IMR-90 (cell line): ENCODE data around the gene POLD1.

Source experiments
- BHLHE40 ChIP-seq: fragments of 150-350 bp; IDR thresholded peaks from 2 replicates; pipeline ENCODE4 v1.6.1; 2016; ENCODE audit warnings: mild to moderate bottlenecking, low read depth, low read length
- CEBPB ChIP-seq: IDR thresholded peaks from 2 replicates; pipeline ENCODE4 v1.6.1; 2012; ENCODE audit warnings: low read depth, low read length, improper control_type of control experiment
- ELK1 ChIP-seq: fragments of 150-350 bp; IDR thresholded peaks from 2 replicates; pipeline ENCODE4 v1.6.1; 2016; ENCODE audit warnings: low read depth, mild to moderate bottlenecking, low read length, moderate library complexity, borderline replicate concordance
- FOS ChIP-seq: fragments of 150-350 bp; IDR thresholded peaks from 2 replicates; pipeline ENCODE4 v1.6.1; 2016; ENCODE audit warnings: low read depth, low read length
- MAFK ChIP-seq: IDR thresholded peaks from 2 replicates; pipeline ENCODE4 v1.6.1; 2012; ENCODE audit warnings: low read depth, low read length, improper control_type of control experiment
- MAZ ChIP-seq: IDR thresholded peaks from 2 replicates; pipeline ENCODE4 v1.6.1; 2012; ENCODE audit warnings: low read depth, mild to moderate bottlenecking, low read length, improper control_type of control experiment, moderate library complexity, borderline replicate concordance
- MXI1 ChIP-seq: IDR thresholded peaks from 2 replicates; pipeline ENCODE4 v1.6.1; 2012; ENCODE audit warnings: low read depth, mild to moderate bottlenecking, low read length, moderate library complexity, borderline replicate concordance
- NFE2L2 ChIP-seq: fragments of 150-350 bp; IDR thresholded peaks from 2 replicates; pipeline ENCODE4 v1.6.1; 2016; ENCODE audit warnings: low read depth, mild to moderate bottlenecking, low read length
- POLR2A ChIP-seq: IDR thresholded peaks from 2 replicates; pipeline ENCODE4 v1.6.1; 2012; ENCODE audit warnings: mild to moderate bottlenecking, low read depth, low read length
- RAD21 ChIP-seq: IDR thresholded peaks from 2 replicates; pipeline ENCODE4 v1.6.1; 2012; ENCODE audit warnings: low read length, improper control_type of control experiment
- RFX5 ChIP-seq: IDR thresholded peaks from 2 replicates; pipeline ENCODE4 v1.8.0; 2012; ENCODE audit warnings: low read depth, mild to moderate bottlenecking, low read length, moderate library complexity
- TF ChIP-seq, protein P1 (sequence below): fragments of 150-350 bp; IDR thresholded peaks from 2 replicates; pipeline ENCODE4 v1.6.1; 2017; ENCODE audit warnings: mild to moderate bottlenecking, antibody characterized with exemption, low read length, low read depth
- TF ChIP-seq, protein P2 (sequence below): conservative IDR thresholded peaks from 2 replicates; pipeline ENCODE4 v1.5.1; 2012; ENCODE audit warnings: mild to moderate bottlenecking, low read depth, low read length, improper control_type of control experiment

DNA sequence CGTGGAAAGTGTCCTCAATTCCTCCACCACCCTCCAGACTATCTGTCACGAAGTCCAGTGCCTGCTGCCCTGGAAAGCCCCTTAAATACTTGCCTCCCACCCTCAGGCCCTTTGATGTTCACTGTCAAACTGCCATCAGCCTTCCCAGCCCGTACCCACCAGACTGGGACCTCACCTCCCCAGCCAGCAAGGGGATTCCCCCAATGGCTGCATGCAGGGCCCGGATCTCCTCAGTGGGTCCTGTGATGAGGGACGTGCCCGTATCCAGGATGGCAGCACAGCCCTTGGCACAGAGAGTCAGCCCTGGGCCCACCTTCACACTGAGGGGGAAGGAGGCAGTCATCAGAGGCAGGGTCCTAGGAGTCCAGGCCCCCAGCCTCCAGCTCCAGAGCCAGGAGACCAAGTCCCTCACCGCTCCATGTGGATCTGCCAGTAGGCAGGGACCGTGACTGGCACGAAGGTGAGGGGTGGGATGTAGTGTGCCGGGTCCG, 24.8 kb upstream of the POLD1 start:
- TF ChIP-seq, protein P1, sequence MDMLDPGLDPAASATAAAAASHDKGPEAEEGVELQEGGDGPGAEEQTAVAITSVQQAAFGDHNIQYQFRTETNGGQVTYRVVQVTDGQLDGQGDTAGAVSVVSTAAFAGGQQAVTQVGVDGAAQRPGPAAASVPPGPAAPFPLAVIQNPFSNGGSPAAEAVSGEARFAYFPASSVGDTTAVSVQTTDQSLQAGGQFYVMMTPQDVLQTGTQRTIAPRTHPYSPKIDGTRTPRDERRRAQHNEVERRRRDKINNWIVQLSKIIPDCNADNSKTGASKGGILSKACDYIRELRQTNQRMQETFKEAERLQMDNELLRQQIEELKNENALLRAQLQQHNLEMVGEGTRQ = no peak
- TF ChIP-seq CEBPB (no peak), BHLHE40 (no peak), RAD21 (no peak), POLR2A (no peak), NFE2L2 (no peak), MXI1 (no peak), ELK1 (no peak), RFX5 (no peak), MAFK (no peak), FOS (no peak), MAZ (no peak)
- TF ChIP-seq, protein P2, sequence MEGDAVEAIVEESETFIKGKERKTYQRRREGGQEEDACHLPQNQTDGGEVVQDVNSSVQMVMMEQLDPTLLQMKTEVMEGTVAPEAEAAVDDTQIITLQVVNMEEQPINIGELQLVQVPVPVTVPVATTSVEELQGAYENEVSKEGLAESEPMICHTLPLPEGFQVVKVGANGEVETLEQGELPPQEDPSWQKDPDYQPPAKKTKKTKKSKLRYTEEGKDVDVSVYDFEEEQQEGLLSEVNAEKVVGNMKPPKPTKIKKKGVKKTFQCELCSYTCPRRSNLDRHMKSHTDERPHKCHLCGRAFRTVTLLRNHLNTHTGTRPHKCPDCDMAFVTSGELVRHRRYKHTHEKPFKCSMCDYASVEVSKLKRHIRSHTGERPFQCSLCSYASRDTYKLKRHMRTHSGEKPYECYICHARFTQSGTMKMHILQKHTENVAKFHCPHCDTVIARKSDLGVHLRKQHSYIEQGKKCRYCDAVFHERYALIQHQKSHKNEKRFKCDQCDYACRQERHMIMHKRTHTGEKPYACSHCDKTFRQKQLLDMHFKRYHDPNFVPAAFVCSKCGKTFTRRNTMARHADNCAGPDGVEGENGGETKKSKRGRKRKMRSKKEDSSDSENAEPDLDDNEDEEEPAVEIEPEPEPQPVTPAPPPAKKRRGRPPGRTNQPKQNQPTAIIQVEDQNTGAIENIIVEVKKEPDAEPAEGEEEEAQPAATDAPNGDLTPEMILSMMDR = no peak
